Ishikawa (cell line): ENCODE results near the gene DAZAP2.
A peak's percentile ranks its signal among the peaks of the same experiment; 100 is the strongest.

Source experiments
- CEBPB ChIP-seq: IDR thresholded peaks from 2 replicates; pipeline ENCODE4 v1.6.1; 2012
- CREB1 ChIP-seq: IDR thresholded peaks from 2 replicates; pipeline ENCODE4 v1.6.1; 2012; ENCODE audit warnings: low read depth
- EGR1 ChIP-seq: IDR thresholded peaks from 2 replicates; pipeline ENCODE4 v1.6.1; 2012
- EP300 ChIP-seq: IDR thresholded peaks from 2 replicates; pipeline ENCODE4 v1.6.1; 2012; ENCODE audit warnings: borderline replicate concordance
- FOXM1 ChIP-seq: IDR thresholded peaks from 2 replicates; pipeline ENCODE4 v1.6.1; 2012; ENCODE audit warnings: low read depth, borderline replicate concordance
- MAX ChIP-seq: IDR thresholded peaks from 2 replicates; pipeline ENCODE4 v1.6.1; 2012
- NFIC ChIP-seq: IDR thresholded peaks from 2 replicates; pipeline ENCODE4 v1.6.1; 2012
- RAD21 ChIP-seq: IDR thresholded peaks from 2 replicates; pipeline ENCODE4 v1.6.1; 2012; ENCODE audit warnings: low read depth
- REST ChIP-seq: IDR thresholded peaks from 2 replicates; pipeline ENCODE4 v1.6.1; 2012; ENCODE audit warnings: low read depth, mild to moderate bottlenecking
- TAF1 ChIP-seq: IDR thresholded peaks from 2 replicates; pipeline ENCODE4 v1.6.1; 2012; ENCODE audit warnings: low read depth, mild to moderate bottlenecking
- TCF12 ChIP-seq: IDR thresholded peaks from 2 replicates; pipeline ENCODE4 v1.6.1; 2012; ENCODE audit warnings: low read depth
- TEAD4 ChIP-seq: IDR thresholded peaks from 2 replicates; pipeline ENCODE4 v1.6.1; 2012
- YY1 ChIP-seq: IDR thresholded peaks from 2 replicates; pipeline ENCODE4 v1.6.1; 2012; ENCODE audit warnings: low read depth
- ZBTB7A ChIP-seq: IDR thresholded peaks from 2 replicates; pipeline ENCODE4 v1.6.1; 2012; ENCODE audit warnings: low read depth

The DAZAP2 gene

DNA sequence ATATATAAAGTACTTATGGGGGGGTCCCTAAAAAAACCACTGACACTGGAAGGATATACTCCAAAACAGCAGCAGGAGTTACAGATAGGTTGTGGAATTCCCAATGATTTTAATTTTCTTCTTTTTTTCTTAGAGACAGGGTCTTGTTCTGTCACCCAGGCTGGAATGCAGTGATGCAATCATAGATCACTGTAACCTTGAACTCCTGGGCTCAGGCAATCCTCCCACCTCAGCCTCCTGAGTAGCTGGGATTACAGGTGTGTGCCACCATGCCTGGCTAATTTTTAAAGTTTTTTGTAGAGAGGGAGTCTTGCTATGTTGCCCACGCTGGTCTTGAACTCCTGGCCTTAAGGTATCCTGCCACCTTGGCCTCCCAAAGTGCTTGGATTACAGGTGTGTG, 21.0 kb downstream of the DAZAP2 start:
- TF ChIP-seq CEBPB, result 0 out of 2 replicates have a peak, but pooled peaks have one; percentile 15

DNA sequence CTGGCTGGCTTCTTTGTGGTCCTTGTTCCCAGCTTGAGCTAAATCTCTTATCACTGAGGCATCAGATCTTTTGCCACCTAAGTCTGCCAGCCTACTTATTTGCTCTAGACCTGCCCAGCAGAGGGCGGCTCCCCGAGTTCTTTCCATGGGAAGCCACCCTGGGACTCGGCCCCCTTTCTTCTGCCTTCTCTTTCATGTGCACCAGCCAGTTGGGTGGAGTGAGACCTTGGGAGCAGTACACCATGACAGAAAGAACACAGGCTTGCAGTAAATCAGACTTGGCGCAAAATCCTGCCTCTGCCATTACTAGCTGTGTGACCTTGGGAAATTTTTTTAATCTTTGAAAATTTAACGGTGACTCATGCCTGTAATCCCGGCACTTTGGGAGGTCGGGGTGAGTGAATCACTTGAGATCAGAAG, 24.1 kb downstream of the DAZAP2 start:
- TF ChIP-seq ZBTB7A (no peak), REST (no peak), RAD21 (peak; percentile 41), EGR1 (no peak)

GRCh38 chr12:51263341-51263740, 24.7 kb downstream of the DAZAP2 start:
- TF ChIP-seq TEAD4 (no peak), EGR1 (no peak), YY1 (no peak), EP300 (no peak), CREB1 (no peak), MAX (no peak), CEBPB (no peak)

GRCh38 chr12:51264297-51264696, 25.7 kb downstream of the DAZAP2 start:
- TF ChIP-seq RAD21, result no peak
- no peak for TF ChIP-seq TCF12
- TF ChIP-seq ZBTB7A, result no peak
- TF ChIP-seq TEAD4, result no peak
- no peak for TF ChIP-seq YY1
- no peak for TF ChIP-seq TAF1
- TF ChIP-seq REST, result no peak
- no peak for TF ChIP-seq NFIC
- TF ChIP-seq EGR1, result no peak
- no peak for TF ChIP-seq FOXM1
- no peak for TF ChIP-seq CREB1
- no peak for TF ChIP-seq EP300

GRCh38 chr12:51265024-51265423, 26.4 kb downstream of the DAZAP2 start:
- no peak for TF ChIP-seq EP300
- no peak for TF ChIP-seq TCF12
- no peak for TF ChIP-seq TEAD4
- no peak for TF ChIP-seq ZBTB7A
- no peak for TF ChIP-seq RAD21
- no peak for TF ChIP-seq MAX
- no peak for TF ChIP-seq NFIC
- TF ChIP-seq CREB1, result no peak
- TF ChIP-seq EGR1, result no peak
- TF ChIP-seq REST, result no peak
- TF ChIP-seq CEBPB, result no peak
- TF ChIP-seq TAF1, result no peak

- TF ChIP-seq TCF12 (no peak), TAF1 (no peak), RAD21 (peak; percentile 82), REST (no peak), FOXM1 (no peak)
Measured at GRCh38 chr12:51269174-51270066, 30.8 kb downstream of the DAZAP2 start.
